ENCODE measurements around the gene OOEP.

GRCh38 chr6:73393278-73393677 lies 23.6 kb upstream of the OOEP start:
- TF ChIP-seq CTCF (IDR thresholded peaks at IDR 0.05; ENCODE audit: low read length) = no peak
- TF ChIP-seq EZH2phosphoT487 (IDR thresholded peaks at IDR 0.05; ENCODE audit: low read length) = no peak

Data from MM.1S (cell line).